HG02763 (cell line): ENCODE results near the gene TEX48.

Experiments
- ATAC-seq: cut with Tn5 transposase; IDR thresholded peaks from one replicate; pipeline ENCODE4 v1.9.1; 2021; ENCODE audit warnings: mild to moderate bottlenecking, moderate library complexity; ENCODE audit not compliant: unreplicated experiment

The TEX48 gene

GRCh38 chr9:114626415-114627020 lies 55.5 kb downstream of the TEX48 start:
- no peak for ATAC-seq

- no peak for ATAC-seq
Measured at GRCh38 chr9:114624677-114625076, 57.3 kb downstream of the TEX48 start.

- ATAC-seq: no peak
Measured at GRCh38 chr9:114621975-114622609, 59.9 kb downstream of the TEX48 start.

- no peak for ATAC-seq
Measured at GRCh38 chr9:114621561-114621960, 60.4 kb downstream of the TEX48 start.

GRCh38 chr9:114619191-114619761 lies 62.7 kb downstream of the TEX48 start:
- ATAC-seq: no peak

GRCh38 chr9:114616684-114617520 lies 65.1 kb downstream of the TEX48 start:
- ATAC-seq: peak; percentile 62
